HepG2 (cell line): ENCODE measurements around the gene ZBTB45. TPM values are rescaled to one million over a fixed set of nuclear protein-coding genes. Genes with fewer than 3 reads are reported as not detected.

ENCODE experiments used
- ATF1 ChIP-seq: IDR thresholded peaks from 2 replicates; pipeline ENCODE4 v1.6.1; 2016; ENCODE audit warnings: mild to moderate bottlenecking, control low read depth
- CC2D1A ChIP-seq: sonication (generic); formaldehyde crosslinking; IDR thresholded peaks from 2 replicates; pipeline ENCODE4 v1.8.1; 2023; ENCODE audit warnings: mild to moderate bottlenecking, missing genetic modification reagents
- GMEB1 ChIP-seq: sonication (generic); formaldehyde crosslinking; IDR thresholded peaks from 2 replicates; pipeline ENCODE4 v1.5.1; 2020; ENCODE audit warnings: missing genetic modification reagents, mild to moderate bottlenecking, borderline replicate concordance
- HCFC1 ChIP-seq: fragments of 150-350 bp; IDR thresholded peaks from 2 replicates; pipeline ENCODE4 v1.6.1; 2014; ENCODE audit warnings: low read depth, low read length
- HMG20B ChIP-seq: conservative IDR thresholded peaks from 2 replicates; pipeline ENCODE4 v1.6.1; 2016; ENCODE audit warnings: missing genetic modification reagents, missing compliant biosample characterization
- HNRNPLL ChIP-seq: fragments of 200-400 bp; formaldehyde crosslinking; IDR thresholded peaks from 2 replicates; pipeline ENCODE4 v1.6.1; 2017; ENCODE audit warnings: mild to moderate bottlenecking, low read depth, low read length; ENCODE audit not compliant: poor library complexity, severe bottlenecking
- KDM5B ChIP-seq: sonication (generic); formaldehyde crosslinking; IDR thresholded peaks from 2 replicates; pipeline ENCODE4 v1.4.0; 2020; ENCODE audit warnings: missing genetic modification reagents, mild to moderate bottlenecking, borderline replicate concordance
- KLF11 ChIP-seq: IDR thresholded peaks from 2 replicates; pipeline ENCODE4 v1.6.1; 2016; ENCODE audit warnings: missing compliant biosample characterization
- KLF12 ChIP-seq: sonication (generic); formaldehyde crosslinking; IDR thresholded peaks from 2 replicates; pipeline ENCODE4 v1.4.0; 2020; ENCODE audit warnings: missing genetic modification reagents, borderline replicate concordance
- KLF16 ChIP-seq, 2 experiments: sonication (generic) in 1 of 2; formaldehyde crosslinking in 1 of 2; IDR thresholded peaks; 2 replicates each; pipeline versions ENCODE4 v1.6.1 to v1.8.0; 2016 to 2023; ENCODE audit warnings: missing genetic modification reagents in 2 of 2, missing compliant biosample characterization in 1 of 2
- NR2C2 ChIP-seq: sonication (generic); formaldehyde crosslinking; IDR thresholded peaks from 2 replicates; pipeline ENCODE4 v1.4.0; 2020; ENCODE audit warnings: missing genetic modification reagents, mild to moderate bottlenecking, moderate library complexity, borderline replicate concordance
- POLR2AphosphoS5 ChIP-seq: IDR thresholded peaks from 2 replicates; pipeline ENCODE4 v1.6.1; 2012; ENCODE audit warnings: low read depth, low read length
- PPARG ChIP-seq: conservative IDR thresholded peaks from 2 replicates; pipeline ENCODE4 v1.6.1; 2016; ENCODE audit warnings: missing biosample characterization, missing genetic modification reagents
- TARDBP ChIP-seq: sonication (generic); formaldehyde crosslinking; IDR thresholded peaks from 2 replicates; pipeline ENCODE4 v1.8.0; 2022; ENCODE audit warnings: mild to moderate bottlenecking, missing genetic modification reagents
- ZNF124 ChIP-seq: sonication (generic); formaldehyde crosslinking; IDR thresholded peaks from 2 replicates; pipeline ENCODE4 v1.4.0; 2020; ENCODE audit warnings: missing genetic modification reagents
- ZNF160 ChIP-seq: sonication (generic); formaldehyde crosslinking; IDR thresholded peaks from 2 replicates; pipeline ENCODE4 v1.8.0; 2022; ENCODE audit warnings: mild to moderate bottlenecking, inconsistent platforms, missing genetic modification reagents
- ZNF563 ChIP-seq: sonication (generic); formaldehyde crosslinking; IDR thresholded peaks from 2 replicates; pipeline ENCODE4 v1.8.0; 2022; ENCODE audit warnings: mild to moderate bottlenecking, moderate library complexity, missing genetic modification reagents
- polyA plus RNA-seq, 8 experiments: library from polyadenylated mRNA; depleted of rRNA in 3 of 8; stranded (reverse) in 7 of 8; unstranded in 1 of 8; fragments of >200 nt; fragmentation: Illumina TruSeq in 4 of 8; extraction: Trizol in 4 of 8; gene quantifications; 2 replicates each; pipeline versions ENCODE4 v1.2.1 to v1.2.3, GENCODE V29; 2011 to 2016; ENCODE audit warnings: low read depth in 4 of 8, missing spikeins in 1 of 8, mixed read lengths in 1 of 8; ENCODE audit not compliant: insufficient read depth in 1 of 8
- total RNA-seq, 5 experiments: library from RNA; depleted of rRNA; stranded (reverse); fragments of >200 nt; fragmentation: Illumina TruSeq; extraction: Trizol; gene quantifications; 2 replicates each; pipeline ENCODE4 v1.2.3, GENCODE V29; 2016; ENCODE audit warnings: low read depth in 1 of 5
- TF ChIP-seq, protein P1 (sequence below): sonication (generic); formaldehyde crosslinking; conservative IDR thresholded peaks from 2 replicates; pipeline ENCODE4 v1.4.0; 2020; ENCODE audit warnings: missing genetic modification reagents
- TF ChIP-seq, protein P2 (sequence below): IDR thresholded peaks from 2 replicates; pipeline ENCODE4 v1.6.1; 2016; ENCODE audit warnings: mild to moderate bottlenecking, missing biosample characterization, missing genetic modification reagents
- TF ChIP-seq, protein P3 (sequence below): sonication (generic); formaldehyde crosslinking; IDR thresholded peaks from 2 replicates; pipeline ENCODE4 v1.8.0; 2022; ENCODE audit warnings: mild to moderate bottlenecking, missing genetic modification reagents, moderate library complexity
- TF ChIP-seq, protein P4 (sequence below): IDR thresholded peaks from 2 replicates; pipeline ENCODE4 v1.4.0; 2020; ENCODE audit warnings: mild to moderate bottlenecking, missing genetic modification reagents

ZBTB45 gene
- total and polyA plus RNA-seq, 2 of the 13 experiments (the other 11 are each of a cell fraction or from before 2014, with no cell fraction given), result 3.0 to 3.7 TPM

DNA sequence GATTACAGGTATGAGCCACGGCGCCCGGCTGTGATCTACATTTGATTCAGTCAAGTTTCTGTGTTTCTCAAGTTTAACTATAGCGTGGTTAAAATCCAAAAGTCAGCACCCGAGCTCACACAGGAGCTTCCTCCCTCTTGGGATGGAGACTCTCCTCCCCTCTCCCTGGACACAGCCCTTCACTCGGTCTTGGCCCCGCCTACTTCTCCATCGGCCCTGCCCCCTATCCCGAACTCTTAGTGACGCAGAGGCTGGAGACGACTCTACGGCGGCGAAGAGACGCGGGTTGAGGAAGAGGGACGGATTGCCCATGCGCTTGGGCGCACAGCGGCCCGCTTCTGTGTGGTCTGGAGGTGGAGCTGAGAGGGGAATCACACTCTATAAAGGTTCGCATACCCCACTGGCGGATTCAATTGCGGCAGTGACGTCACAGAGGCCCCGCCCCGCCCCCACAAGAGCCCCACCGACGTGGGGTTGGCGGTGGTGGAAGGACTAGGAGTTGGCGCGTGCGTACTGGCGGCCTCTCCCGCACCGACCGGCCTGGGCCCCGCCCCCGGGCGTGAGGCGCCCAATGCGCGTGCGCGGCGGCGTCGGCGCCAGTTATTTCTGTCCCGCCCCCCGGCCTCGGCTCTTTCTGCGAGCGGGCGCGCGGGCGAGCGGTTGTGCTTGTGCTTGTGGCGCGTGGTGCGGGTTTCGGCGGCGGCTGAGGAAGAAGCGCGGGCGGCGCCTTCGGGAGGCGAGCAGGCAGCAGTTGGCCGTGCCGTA, 24.4 kb upstream of the ZBTB45 start, which contains the start of gene TRIM28 (continued):
- peak; percentile 57; the same call in 1 of the 2 replicates for TF ChIP-seq ZNF160 (CRISPR knock-in tag)
- peak; percentile 61; the same call in 1 of the 2 replicates for TF ChIP-seq ZNF563 (CRISPR knock-in tag)
- TF ChIP-seq, protein P1, sequence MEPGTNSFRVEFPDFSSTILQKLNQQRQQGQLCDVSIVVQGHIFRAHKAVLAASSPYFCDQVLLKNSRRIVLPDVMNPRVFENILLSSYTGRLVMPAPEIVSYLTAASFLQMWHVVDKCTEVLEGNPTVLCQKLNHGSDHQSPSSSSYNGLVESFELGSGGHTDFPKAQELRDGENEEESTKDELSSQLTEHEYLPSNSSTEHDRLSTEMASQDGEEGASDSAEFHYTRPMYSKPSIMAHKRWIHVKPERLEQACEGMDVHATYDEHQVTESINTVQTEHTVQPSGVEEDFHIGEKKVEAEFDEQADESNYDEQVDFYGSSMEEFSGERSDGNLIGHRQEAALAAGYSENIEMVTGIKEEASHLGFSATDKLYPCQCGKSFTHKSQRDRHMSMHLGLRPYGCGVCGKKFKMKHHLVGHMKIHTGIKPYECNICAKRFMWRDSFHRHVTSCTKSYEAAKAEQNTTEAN (CRISPR knock-in tag), result 0 out of 2 replicates have a peak, but pooled peaks have one; percentile 47
- TF ChIP-seq ATF1 (CRISPR knock-in tag), result peak; percentile 79
- peak in 1 of 2 experiments; percentile 32; a peak in 1 of 4 replicates for TF ChIP-seq KLF16 (CRISPR knock-in tag; IDR thresholded peaks at IDR 0.05)
- TF ChIP-seq TARDBP (CRISPR knock-in tag), result 0 out of 2 replicates have a peak, but pooled peaks have one; percentile 43
- TF ChIP-seq, protein P2, sequence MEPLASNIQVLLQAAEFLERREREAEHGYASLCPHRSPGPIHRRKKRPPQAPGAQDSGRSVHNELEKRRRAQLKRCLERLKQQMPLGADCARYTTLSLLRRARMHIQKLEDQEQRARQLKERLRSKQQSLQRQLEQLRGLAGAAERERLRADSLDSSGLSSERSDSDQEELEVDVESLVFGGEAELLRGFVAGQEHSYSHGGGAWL (CRISPR knock-in tag), result peak; percentile 71; the same call in 1 of the 2 replicates
- TF ChIP-seq, protein P3, sequence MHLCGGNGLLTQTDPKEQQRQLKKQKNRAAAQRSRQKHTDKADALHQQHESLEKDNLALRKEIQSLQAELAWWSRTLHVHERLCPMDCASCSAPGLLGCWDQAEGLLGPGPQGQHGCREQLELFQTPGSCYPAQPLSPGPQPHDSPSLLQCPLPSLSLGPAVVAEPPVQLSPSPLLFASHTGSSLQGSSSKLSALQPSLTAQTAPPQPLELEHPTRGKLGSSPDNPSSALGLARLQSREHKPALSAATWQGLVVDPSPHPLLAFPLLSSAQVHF, result no peak
- TF ChIP-seq HMG20B (CRISPR knock-in tag), result no peak
- no peak for TF ChIP-seq CC2D1A (CRISPR knock-in tag)
- peak; percentile 84; the same call in 1 of the 2 replicates for TF ChIP-seq ZNF124 (CRISPR knock-in tag)
- peak; percentile 64 for TF ChIP-seq NR2C2 (CRISPR knock-in tag)
- no peak for TF ChIP-seq HCFC1
- TF ChIP-seq HNRNPLL, result peak; percentile 89
- TF ChIP-seq KLF11 (CRISPR knock-in tag), result peak; percentile 61; the same call in 1 of the 2 replicates
- TF ChIP-seq PPARG (CRISPR knock-in tag), result peak; percentile 43; the same call in 1 of the 2 replicates
- 0 out of 2 replicates have a peak, but pooled peaks have one; percentile 23 for TF ChIP-seq KDM5B (CRISPR knock-in tag)
- TF ChIP-seq POLR2AphosphoS5, result peak; percentile 91
- TF ChIP-seq GMEB1 (CRISPR knock-in tag), result peak; percentile 71; the same call in 1 of the 2 replicates
- TF ChIP-seq KLF12 (CRISPR knock-in tag), result peak; percentile 88; the same call in 1 of the 2 replicates
- TF ChIP-seq, protein P4, sequence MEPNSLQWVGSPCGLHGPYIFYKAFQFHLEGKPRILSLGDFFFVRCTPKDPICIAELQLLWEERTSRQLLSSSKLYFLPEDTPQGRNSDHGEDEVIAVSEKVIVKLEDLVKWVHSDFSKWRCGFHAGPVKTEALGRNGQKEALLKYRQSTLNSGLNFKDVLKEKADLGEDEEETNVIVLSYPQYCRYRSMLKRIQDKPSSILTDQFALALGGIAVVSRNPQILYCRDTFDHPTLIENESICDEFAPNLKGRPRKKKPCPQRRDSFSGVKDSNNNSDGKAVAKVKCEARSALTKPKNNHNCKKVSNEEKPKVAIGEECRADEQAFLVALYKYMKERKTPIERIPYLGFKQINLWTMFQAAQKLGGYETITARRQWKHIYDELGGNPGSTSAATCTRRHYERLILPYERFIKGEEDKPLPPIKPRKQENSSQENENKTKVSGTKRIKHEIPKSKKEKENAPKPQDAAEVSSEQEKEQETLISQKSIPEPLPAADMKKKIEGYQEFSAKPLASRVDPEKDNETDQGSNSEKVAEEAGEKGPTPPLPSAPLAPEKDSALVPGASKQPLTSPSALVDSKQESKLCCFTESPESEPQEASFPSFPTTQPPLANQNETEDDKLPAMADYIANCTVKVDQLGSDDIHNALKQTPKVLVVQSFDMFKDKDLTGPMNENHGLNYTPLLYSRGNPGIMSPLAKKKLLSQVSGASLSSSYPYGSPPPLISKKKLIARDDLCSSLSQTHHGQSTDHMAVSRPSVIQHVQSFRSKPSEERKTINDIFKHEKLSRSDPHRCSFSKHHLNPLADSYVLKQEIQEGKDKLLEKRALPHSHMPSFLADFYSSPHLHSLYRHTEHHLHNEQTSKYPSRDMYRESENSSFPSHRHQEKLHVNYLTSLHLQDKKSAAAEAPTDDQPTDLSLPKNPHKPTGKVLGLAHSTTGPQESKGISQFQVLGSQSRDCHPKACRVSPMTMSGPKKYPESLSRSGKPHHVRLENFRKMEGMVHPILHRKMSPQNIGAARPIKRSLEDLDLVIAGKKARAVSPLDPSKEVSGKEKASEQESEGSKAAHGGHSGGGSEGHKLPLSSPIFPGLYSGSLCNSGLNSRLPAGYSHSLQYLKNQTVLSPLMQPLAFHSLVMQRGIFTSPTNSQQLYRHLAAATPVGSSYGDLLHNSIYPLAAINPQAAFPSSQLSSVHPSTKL (CRISPR knock-in tag), result peak; percentile 24; the same call in 1 of the 2 replicates
